Cortex of kidney (tissue), 1 donor: Measurements from ENCODE around the gene TYW1.
"Not testable (repeated sequence)": the region's sequence is repeated elsewhere in the genome, so short reads cannot be mapped to it uniquely, and the experiment has no call there.

Experiments used
- DNase-seq: peaks from one replicate; lab custom pipeline; 2025; lab: John Stamatoyannopoulos, UW

Gene TYW1

GRCh38 chr7:66995050-66995776, 1.4 kb upstream of the TYW1 start, which contains the start of gene SBDS:
Gene SBDS (minus strand): TSS chr7:66995586. CDS start chr7:66995417, 169 bp downstream.
- DNase-seq = not testable (repeated sequence)

GRCh38 chr7:67000601-67001258, 4.1 kb downstream of the TYW1 start:
- DNase-seq = not testable (repeated sequence)

- not testable (repeated sequence) for DNase-seq
Measured at GRCh38 chr7:67004145-67004544, 7.5 kb downstream of the TYW1 start.

- no peak for DNase-seq
Measured at GRCh38 chr7:67006965-67007364, 10.3 kb downstream of the TYW1 start.

- no peak for DNase-seq
Measured at GRCh38 chr7:67008260-67008659, 11.6 kb downstream of the TYW1 start.

- DNase-seq = not testable (repeated sequence)
Measured at GRCh38 chr7:67009677-67010076, 13.0 kb downstream of the TYW1 start.

- DNase-seq = not testable (repeated sequence)
Measured at GRCh38 chr7:67014076-67014622, 17.5 kb downstream of the TYW1 start.

GRCh38 chr7:67017971-67018370, 21.3 kb downstream of the TYW1 start:
- not testable (repeated sequence) for DNase-seq

GRCh38 chr7:67018940-67019339, 22.3 kb downstream of the TYW1 start:
- DNase-seq = no peak

GRCh38 chr7:67019562-67020390, 23.1 kb downstream of the TYW1 start:
- DNase-seq = no peak

- DNase-seq = no peak
Measured at GRCh38 chr7:67021260-67021659, 24.6 kb downstream of the TYW1 start.

- no peak for DNase-seq
Measured at GRCh38 chr7:67022511-67022910, 25.9 kb downstream of the TYW1 start.

GRCh38 chr7:67025459-67025858, 28.8 kb downstream of the TYW1 start:
- DNase-seq = not testable (repeated sequence)

- DNase-seq = not testable (repeated sequence)
Measured at GRCh38 chr7:67031685-67032084, 35.1 kb downstream of the TYW1 start.

- DNase-seq = no peak
Measured at GRCh38 chr7:67033251-67033650, 36.6 kb downstream of the TYW1 start.

- DNase-seq = not testable (repeated sequence)
Measured at GRCh38 chr7:67036432-67037395, 40.1 kb downstream of the TYW1 start.

- not testable (repeated sequence) for DNase-seq
Measured at GRCh38 chr7:67040832-67041231, 44.2 kb downstream of the TYW1 start.

- not testable (repeated sequence) for DNase-seq
Measured at GRCh38 chr7:67042781-67043558, 46.3 kb downstream of the TYW1 start.

- DNase-seq = not testable (repeated sequence)
Measured at GRCh38 chr7:67043559-67043930, 46.9 kb downstream of the TYW1 start.

- no peak for DNase-seq
Measured at GRCh38 chr7:67045496-67045995, 48.9 kb downstream of the TYW1 start.
